ENCODE results near the gene GET3. TPM values are rescaled to one million over a fixed set of nuclear protein-coding genes. Genes with fewer than 3 reads are reported as not detected.
A peak's percentile ranks its signal among the peaks of the same experiment; 100 is the strongest.
"Not testable (repeated sequence)": the region's sequence is repeated elsewhere in the genome, so short reads cannot be mapped to it uniquely, and the experiment has no call there.

GET3 gene
- total RNA-seq, 1 donor from 2014 or later, result 58.4 TPM

DNA sequence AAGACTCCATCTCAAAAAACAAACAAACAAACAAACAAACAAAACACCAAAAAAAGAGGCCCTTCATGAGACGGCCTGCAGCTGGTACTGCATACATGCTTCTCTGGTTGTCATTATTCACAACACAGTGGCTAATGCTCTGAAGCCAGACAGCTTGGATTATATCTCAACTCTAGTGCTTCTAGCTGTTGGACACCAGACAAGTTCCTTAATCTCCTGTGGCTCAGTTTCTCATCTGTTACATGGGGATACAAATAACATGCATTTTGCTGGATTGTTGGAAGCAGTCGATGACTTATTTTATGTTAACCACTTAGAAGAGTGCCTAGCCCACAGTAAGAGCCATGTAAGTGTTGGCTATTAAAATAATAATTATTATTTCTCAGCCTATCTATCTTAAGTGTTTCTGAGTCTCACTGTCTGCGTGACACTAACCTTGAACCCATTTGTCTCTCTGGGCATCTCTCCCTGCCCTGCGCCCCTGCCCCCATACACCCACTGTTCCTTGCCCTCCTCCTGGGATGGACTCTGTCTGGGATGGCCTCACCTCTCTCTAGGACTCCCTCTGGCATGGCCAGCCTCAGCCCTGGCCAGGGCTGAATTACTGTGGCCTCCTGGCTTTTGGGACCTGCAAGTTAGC, 50.9 kb downstream of the GET3 start:
- no peak for DNase-seq (ENCODE audit: low spot score)
- intact Hi-C loops (cut with DNase I), result no loop called here

DNA sequence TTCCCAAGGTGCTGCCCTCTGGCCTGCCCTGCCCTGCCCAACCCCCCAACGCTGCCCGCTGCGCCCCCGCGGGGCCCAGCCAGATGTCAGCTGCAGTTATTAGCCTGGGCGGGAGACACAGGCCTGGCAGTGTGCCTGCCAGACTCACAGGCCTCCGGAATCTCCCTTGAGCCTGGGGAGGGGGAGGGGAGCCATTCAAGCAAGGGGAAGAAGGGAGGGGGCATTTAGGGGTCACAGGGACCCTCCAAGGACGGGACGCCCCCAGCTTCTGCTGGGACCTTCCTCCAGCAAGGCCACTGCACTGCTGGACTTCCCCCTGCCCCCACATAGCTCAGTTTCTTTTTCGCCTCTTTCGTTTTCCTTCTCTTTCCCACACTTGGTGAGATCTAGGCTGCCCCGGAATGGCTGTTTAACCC, 51.4 kb downstream of the GET3 start:
- DNase-seq (ENCODE audit: low spot score), result peak; percentile 92
- intact Hi-C loops (cut with DNase I), result no loop called here

DNA sequence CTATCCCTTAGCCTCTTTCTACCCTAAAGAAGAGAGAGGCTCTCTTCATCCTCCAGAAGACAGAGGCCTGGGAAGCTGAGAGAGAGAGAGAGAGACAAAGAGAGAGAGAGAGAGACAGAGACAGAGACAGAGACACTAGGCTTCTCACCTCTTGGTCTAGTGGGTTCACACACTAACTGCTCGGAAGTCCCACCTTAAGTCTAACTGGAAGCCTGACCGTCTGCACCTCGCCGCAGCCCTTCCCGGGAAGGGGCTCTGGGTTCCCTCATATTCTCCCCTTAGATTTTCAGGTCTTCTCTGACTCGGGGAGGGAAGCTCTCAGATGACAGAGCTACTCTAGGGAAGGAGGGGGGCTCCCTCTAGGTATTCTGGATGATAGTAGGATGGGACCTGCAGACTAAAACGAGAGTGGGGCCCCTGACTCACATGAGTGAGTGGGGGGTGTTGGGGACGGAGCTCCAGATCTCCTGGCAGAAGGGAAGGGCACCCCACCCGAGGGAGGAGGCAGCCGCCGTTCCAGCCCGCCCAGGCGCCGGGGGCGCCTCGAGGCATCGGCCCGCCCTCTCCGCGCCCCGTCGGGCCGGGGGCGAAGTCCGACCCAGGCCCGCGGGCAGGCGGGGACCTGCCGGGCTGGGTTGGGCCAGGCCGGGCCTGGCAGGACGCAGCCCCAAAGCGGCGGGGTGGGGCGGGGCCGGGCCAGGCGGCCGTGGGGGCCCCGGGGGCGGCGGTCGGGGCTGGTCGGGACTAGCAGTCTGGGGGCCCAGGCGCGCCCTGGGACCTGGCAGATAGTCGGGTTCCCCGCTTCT, 52.0 kb downstream of the GET3 start:
- intact Hi-C loops (cut with DNase I), result no loop called here
- DNase-seq (ENCODE audit: low spot score), result no peak

GRCh38 chr19:12789904-12790619, 52.8 kb downstream of the GET3 start:
- intact Hi-C loops (cut with DNase I), result loop anchor here (5.0 to 10.0 kb wide), 2 partner anchors 362 to 1055 kb away; partner anchors contain the start of genes IER2 and STX10
- DNase-seq (ENCODE audit: low spot score), result peak; percentile 99

DNA sequence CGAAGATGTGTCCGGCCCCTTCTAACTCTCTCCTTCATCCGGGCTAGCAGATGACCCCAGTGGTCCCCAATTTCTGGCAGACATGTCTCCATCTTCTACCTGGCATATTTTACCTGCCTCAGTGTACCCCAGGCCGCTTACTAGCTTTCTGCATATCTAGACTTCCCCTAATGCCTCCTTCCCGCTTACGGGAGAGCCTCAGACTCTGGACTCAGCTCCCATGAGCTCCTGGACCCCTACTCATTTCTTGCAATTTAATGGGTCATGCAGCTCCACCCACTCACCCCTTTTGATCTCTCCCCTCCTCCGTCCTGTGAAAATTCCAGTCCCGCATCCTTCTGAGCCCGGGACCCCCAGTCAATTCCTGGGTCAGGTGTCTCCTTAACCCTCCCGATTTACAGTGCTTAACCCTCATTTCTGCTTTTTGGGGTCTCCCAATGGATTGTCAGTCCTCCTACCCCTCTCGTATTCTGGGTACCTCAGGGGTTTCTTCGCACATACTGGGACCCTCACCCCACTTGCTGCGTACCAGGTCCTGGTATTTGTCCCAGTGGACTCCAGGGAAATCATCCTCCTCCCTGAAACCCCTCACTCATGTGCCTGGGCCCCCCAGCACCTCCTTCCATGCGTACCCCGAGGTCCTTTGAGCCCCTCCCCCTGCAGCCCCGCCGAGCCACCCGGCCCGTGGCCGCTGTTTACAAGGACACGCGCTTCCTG, 53.5 kb downstream of the GET3 start:
- intact Hi-C loops (cut with DNase I), result loop anchor here (5.0 to 10.0 kb wide), 2 partner anchors 362 to 1054 kb away; partner anchors contain the start of genes IER2 and STX10
- no peak for DNase-seq (ENCODE audit: low spot score)

GRCh38 chr19:12791345-12792050, 54.2 kb downstream of the GET3 start, which contains the start of gene JUNB:
Gene JUNB (plus strand): TSS chr19:12791486. CDS start chr19:12791772, 286 bp downstream.
- intact Hi-C loops (cut with DNase I), result loop anchor here (5.0 to 10.0 kb wide), 2 partner anchors 361 to 1053 kb away; partner anchors contain the start of genes IER2 and STX10
- peak; percentile 100 for DNase-seq (ENCODE audit: low spot score)

DNA sequence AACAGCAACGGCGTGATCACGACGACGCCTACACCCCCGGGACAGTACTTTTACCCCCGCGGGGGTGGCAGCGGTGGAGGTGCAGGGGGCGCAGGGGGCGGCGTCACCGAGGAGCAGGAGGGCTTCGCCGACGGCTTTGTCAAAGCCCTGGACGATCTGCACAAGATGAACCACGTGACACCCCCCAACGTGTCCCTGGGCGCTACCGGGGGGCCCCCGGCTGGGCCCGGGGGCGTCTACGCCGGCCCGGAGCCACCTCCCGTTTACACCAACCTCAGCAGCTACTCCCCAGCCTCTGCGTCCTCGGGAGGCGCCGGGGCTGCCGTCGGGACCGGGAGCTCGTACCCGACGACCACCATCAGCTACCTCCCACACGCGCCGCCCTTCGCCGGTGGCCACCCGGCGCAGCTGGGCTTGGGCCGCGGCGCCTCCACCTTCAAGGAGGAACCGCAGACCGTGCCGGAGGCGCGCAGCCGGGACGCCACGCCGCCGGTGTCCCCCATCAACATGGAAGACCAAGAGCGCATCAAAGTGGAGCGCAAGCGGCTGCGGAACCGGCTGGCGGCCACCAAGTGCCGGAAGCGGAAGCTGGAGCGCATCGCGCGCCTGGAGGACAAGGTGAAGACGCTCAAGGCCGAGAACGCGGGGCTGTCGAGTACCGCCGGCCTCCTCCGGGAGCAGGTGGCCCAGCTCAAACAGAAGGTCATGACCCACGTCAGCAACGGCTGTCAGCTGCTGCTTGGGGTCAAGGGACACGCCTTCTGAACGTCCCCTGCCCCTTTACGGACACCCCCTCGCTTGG, 55.0 kb downstream of the GET3 start:
- DNase-seq (ENCODE audit: low spot score), result peak; percentile 87
- intact Hi-C loops (cut with DNase I), result loop anchor here (5.0 to 10.0 kb wide), 2 partner anchors 360 to 1053 kb away; partner anchors contain the start of genes IER2 and STX10

- intact Hi-C loops (cut with DNase I), result loop anchor here (5.0 to 10.0 kb wide), 2 partner anchors 359 to 1052 kb away; partner anchors contain the start of genes IER2 and STX10
- no peak for DNase-seq (ENCODE audit: low spot score)
Observed at GRCh38 chr19:12792853-12793289, 55.6 kb downstream of the GET3 start.

DNA sequence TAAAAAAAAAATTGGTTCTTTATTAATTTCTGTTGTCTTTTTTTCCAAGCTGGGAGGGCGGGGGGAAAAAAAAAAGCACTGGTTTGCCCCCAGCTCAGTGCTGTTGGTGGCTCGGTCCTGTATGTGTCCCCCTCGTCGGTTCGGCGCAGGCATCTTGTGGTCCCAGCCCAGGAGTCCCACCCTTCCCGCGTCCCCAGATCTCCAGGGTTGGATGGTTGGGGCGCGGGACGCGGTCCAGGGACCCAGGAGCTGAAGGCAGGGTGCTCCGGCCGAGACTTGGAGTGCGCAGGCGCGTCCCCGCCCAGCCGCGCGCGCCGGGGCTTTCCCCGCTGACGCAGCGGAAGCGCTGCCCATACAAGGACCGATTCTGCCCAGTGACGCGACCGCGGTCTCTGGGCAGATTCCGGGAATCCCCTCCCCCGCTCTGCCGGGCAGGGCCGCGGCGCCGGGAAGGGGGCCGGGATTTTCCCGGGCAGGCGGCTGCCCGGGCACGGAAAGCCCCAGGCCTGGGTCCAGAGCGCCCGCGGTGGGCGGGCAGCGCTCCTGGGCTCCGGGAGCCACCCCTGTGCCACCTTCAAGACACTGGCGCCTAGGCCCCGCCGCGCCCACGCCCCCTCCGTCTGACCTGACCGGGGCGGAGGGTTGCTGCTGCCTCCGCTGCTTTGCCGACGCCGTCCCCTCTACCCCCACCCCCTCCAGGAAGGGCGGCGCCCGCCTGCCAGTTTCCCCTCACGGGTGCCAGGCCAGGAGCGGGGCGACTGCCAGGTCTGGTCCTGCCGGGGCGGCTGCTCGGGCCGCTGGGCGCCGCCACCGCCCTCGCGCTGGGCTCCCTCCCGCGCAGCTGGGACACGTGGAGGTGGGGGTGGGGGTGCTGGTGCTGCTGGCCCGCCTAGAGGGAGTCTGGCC, 56.2 kb downstream of the GET3 start:
- intact Hi-C loops (cut with DNase I), result loop anchor here (1.0 to 10.0 kb wide), 3 partner anchors 15 to 1051 kb away; partner anchors contain the start of genes IER2 and STX10
- DNase-seq (ENCODE audit: low spot score), result peak; percentile 96

DNA sequence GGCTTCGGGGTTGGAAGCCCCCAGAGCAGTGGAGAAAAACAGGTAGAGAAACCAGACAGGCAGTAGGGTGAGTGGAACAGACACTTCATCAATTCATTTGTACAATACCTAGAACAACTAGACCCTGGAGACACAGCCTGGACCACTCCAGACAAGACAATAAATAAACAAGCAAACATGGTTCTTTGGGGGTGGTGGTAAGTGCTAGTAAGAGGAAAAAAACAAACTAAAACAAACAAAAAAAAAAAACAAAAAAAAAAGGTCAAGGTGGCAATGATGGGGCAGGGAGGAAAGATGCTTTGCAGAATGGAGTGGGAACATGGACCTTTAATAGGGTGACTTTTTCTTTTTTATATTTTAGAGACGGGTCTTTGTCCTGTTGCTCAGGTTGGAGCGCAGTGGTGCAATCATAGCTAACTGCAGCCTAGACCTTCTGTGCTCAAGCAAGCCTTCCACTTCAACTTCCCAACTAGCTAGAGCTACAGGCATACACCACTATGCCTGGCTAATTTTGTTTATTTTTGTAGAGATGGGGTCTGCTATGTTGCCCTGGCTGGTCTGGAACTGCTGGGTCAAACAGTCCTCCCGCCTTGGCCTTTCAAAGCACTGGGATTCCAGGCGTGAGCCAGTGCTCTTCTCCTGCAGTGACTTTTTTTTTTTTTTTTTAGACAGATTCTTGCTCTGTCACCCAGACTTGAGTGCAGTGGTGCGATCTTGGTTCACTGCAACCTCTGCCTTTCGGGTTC, 57.1 kb downstream of the GET3 start:
- no peak for DNase-seq (ENCODE audit: low spot score)
- intact Hi-C loops (cut with DNase I), result loop anchor here (1.0 to 10.0 kb wide), 3 partner anchors 16 to 1050 kb away; partner anchors contain the start of genes IER2 and STX10

DNA sequence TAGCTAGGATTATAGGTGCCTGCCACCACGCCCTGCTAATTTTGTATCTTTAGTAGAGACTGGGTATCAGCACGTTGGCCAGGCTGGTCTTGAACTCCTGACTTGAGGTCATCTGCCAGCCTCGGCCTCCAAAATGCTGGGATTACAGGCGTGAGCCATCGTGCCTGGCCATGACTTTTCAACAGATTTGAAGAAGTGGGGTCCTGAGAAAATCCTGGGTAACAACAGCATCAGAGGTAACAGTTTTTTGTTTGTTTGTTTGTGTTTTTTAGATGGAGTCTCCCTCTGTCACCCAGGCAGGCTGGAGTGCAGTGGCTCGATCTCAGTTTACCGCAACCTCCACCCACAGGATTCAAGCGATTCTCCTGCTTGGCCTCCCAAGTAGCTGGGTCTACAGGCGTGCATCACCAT, 57.7 kb downstream of the GET3 start:
- intact Hi-C loops (cut with DNase I), result loop anchor here (1.0 to 10.0 kb wide), 5 partner anchors 17 to 1050 kb away; partner anchors contain the start of genes IER2, STX10 and TNPO2
- DNase-seq (ENCODE audit: low spot score), result no peak

- intact Hi-C loops (cut with DNase I), result loop anchor here (5.0 to 10.0 kb wide), 3 partner anchors 34 to 1048 kb away; partner anchors contain the start of gene TNPO2
- DNase-seq (ENCODE audit: low spot score), result peak; percentile 94
Observed at GRCh38 chr19:12796146-12797071, 59.1 kb downstream of the GET3 start.

DNA sequence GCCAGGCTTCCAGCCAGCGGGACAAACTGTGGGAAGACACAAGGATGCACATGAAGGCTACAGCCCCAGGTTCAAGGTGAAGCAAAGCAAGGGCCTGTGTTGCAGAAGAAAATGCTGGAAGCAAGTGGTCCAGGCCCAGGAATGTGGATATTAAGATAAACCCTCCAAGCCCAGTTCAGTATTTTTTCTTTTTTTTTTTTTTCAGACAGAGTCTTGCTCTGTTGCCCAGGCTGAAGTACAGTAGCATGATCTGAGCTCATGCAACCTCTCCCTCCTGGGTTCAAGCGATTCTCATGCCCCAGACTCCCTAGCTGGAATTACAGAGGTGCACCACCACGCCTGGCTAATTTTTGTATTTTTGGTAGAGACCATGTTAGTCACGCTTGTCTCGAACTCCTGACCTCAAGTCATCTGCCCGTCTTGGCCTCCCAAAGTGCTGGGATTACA, 59.9 kb downstream of the GET3 start:
- intact Hi-C loops (cut with DNase I), result loop anchor here (5.0 to 10.0 kb wide), 3 partner anchors 35 to 1048 kb away; partner anchors contain the start of gene TNPO2
- DNase-seq (ENCODE audit: low spot score), result no peak

DNA sequence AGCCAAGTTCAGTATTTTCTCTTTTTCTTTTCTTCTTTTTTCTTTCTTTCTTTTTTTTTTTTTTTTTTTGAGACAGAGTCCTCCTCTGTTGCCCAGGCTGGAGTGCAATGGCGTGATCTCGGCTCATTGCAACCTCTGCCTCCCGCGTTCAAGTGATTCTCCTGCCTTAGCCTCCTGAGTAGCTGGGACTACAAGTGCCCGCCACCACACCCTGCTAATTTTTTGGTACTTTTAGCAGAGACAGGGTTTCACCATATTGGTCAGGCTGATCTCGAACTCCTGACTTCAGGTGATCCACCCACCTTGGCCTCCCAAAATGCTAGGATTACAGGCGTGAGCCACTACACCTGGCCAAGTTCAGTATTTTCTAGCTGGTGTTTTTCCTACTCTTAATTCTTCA, 60.3 kb downstream of the GET3 start:
- intact Hi-C loops (cut with DNase I), result loop anchor here (5.0 to 10.0 kb wide), 3 partner anchors 35 to 1047 kb away; partner anchors contain the start of gene TNPO2
- not testable (repeated sequence) for DNase-seq (ENCODE audit: low spot score)
